Measurements from ENCODE around the gene ISG20L2. TPM values are rescaled to one million over a fixed set of nuclear protein-coding genes. Genes with fewer than 3 reads are reported as not detected.
A peak's percentile ranks its signal among the peaks of the same experiment; 100 is the strongest.
"Not testable (repeated sequence)": the region's sequence is repeated elsewhere in the genome, so short reads cannot be mapped to it uniquely, and the experiment has no call there.

The ISG20L2 gene
- total and polyA plus RNA-seq, 2 experiments from 2014 or later, result 16.4 to 22.4 TPM

DNA sequence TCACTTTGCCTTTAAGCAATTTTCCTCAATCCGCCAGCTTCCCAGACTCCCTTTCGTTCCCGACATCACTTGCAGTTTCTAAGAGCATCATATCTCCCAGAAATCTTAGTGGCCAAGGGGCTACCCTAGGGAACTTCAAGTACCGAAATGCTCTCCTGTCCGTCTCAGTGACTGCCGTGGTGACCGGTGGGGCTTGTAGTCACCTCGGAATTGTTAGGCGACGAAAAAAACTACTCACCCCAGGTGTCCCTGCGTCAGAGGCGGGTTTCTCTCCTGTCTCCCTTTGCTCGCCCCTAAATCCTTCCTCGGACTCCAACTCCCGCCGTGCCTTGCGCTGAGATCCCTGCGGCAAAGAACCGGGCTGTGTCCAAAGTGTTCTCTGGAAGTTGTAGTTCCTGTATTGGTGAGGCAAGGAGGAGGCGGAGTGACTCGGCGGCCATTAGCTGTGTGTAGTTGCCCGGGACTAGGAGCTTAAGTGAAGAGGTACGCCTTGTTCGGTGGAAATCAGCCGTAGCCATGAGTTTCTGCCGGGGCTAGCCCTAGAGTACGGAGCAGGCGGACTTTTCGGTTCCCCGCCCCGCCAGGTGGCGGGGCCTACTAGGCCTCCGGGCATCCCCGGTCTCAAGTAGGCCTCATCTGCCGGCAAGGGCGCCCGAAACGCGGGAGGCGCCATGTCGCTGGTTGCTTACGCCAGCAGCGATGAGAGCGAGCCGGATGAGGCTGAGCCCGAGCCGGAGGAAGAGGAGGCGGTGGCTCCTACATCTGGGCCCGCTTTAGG is 38.7 kb upstream of the ISG20L2 start, which contains the start of gene PRCC:
TSS of gene PRCC (plus strand) at position 435 of the 778 bp plus-strand sequence. CDS start at position 672, 237 bp downstream.
- H3K4me1 ChIP-seq (ENCODE audit: insufficient read depth), result peaks cover 26% of the 10 kb centered on the region
- peaks cover 55% of the 10 kb centered on the region for H3K79me2 ChIP-seq
- peak within 1 kb of the TSS; percentile 94 for H3K4me2 ChIP-seq
- DNase-seq (ENCODE audit: low spot score), result peak; percentile 99
- no peak for TF ChIP-seq EZH2 (IDR thresholded peaks at IDR 0.05; ENCODE audit: borderline replicate concordance)
- no peak for TF ChIP-seq EZH2phosphoT487 (IDR thresholded peaks at IDR 0.05; ENCODE audit: low read depth, severe bottlenecking, unreplicated experiment)
- TF ChIP-seq CTCF (IDR thresholded peaks at IDR 0.05; ENCODE audit: poor library complexity), result no peak
- H3K36me3 ChIP-seq (replicated peaks; ENCODE audit: insufficient read depth, low read depth), result no peaks in the 10 kb centered on the region
- peaks cover 26% of the 10 kb centered on the region for H4K20me1 ChIP-seq (ENCODE audit: insufficient read depth, poor library complexity, severe bottlenecking)
- H3K4me3 ChIP-seq, result peak within 1 kb of the TSS; percentile 48
- WGBS (ENCODE audit: low lambda C conversion rate, missing lambda C conversion rate), result 1% methylated on average over 36 of the region's 50 CpGs
- no peaks in the 10 kb centered on the region for H3K9me3 ChIP-seq (ENCODE audit: low read depth)
- peak within 1 kb of the TSS; percentile 46 for H2AFZ ChIP-seq
- H3K9me2 ChIP-seq (replicated peaks; ENCODE audit: insufficient read depth), result no peaks in the 10 kb centered on the region
- no peaks in the 10 kb centered on the region for H3K27me3 ChIP-seq
- peak within 1 kb of the TSS; percentile 85 for H3K27ac ChIP-seq

DNA sequence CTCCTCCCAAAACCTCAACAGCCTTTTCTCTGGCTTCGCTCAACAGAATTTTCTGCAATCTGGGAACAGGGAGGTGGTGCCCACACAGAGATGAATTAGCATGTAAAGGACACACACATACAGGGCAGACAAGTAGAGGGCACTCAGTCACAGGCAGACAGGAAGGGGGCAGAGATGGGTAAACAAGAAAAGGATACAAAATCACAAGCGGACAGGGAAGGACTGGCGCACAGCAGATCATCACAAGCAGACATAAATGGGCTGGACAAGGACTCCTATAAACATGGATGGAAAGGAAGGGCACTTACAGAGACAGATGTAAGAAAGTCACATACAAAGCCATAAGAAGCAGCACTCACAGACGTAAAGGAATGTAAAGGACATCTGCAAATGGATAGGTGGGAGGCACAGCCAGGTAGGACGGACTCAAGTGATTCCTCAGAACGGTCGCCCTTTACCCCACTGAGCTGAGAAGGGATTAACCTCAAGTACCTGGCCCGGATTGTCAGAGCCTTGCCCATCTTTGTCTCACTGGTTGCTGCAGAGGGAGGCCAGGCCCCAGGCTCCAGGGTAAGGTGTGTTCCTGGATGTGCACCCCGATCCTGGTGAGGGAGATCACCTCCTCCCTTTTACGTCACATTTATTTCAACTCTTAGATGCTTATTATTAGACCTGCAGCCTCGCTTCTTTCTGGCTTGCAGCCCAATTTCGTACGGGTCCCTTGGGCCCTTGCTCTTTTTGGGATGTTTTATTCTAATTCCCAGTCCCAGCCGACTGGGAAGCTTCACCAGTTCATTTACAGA is 37.9 kb upstream of the ISG20L2 start:
- Histone ChIP-seq H3K4me3 (peak overlapping the region; percentile 17), H3K27me3 (no peaks in the 10 kb centered on the region), H3K36me3 (replicated peaks; ENCODE audit: insufficient read depth, low read depth) (no peaks in the 10 kb centered on the region), H3K9me3 (ENCODE audit: low read depth) (no peaks in the 10 kb centered on the region), H2AFZ (peak overlapping the region; percentile 46), H3K79me2 (peaks cover 47% of the 10 kb centered on the region), H3K4me1 (ENCODE audit: insufficient read depth) (peaks cover 20% of the 10 kb centered on the region), H3K4me2 (peak overlapping the region; percentile 74), H3K9me2 (replicated peaks; ENCODE audit: insufficient read depth) (no peaks in the 10 kb centered on the region), H4K20me1 (ENCODE audit: insufficient read depth, poor library complexity, severe bottlenecking) (peaks cover 20% of the 10 kb centered on the region), H3K27ac (peak overlapping the region; percentile 82)
- TF ChIP-seq CTCF (IDR thresholded peaks at IDR 0.05; ENCODE audit: poor library complexity) (no peak), EZH2phosphoT487 (IDR thresholded peaks at IDR 0.05; ENCODE audit: low read depth, severe bottlenecking, unreplicated experiment) (no peak), EZH2 (IDR thresholded peaks at IDR 0.05; ENCODE audit: borderline replicate concordance) (no peak)
- 22% methylated on average over 14 of the region's 14 CpGs for WGBS (ENCODE audit: low lambda C conversion rate, missing lambda C conversion rate)
- peak; percentile 41 for DNase-seq (ENCODE audit: low spot score)

DNA sequence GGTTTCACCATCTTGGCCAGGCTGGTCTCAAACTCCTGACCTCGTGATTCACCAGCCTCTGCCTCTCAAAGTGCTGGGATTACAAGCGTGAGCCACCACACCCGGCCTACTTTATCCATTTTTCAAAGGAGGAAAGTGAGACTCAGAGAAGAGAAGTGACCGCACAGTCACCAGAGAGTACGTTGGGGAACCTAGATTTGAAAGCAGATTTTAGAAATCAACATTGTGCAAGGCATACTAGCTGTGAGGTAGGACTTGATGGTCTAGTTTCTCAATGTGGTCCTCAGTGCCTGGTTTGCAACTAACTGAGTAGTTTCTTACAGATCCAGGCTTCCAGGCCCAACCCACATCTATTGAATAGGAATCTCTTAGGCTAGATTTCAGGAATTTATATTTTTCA is 37.1 kb upstream of the ISG20L2 start:
- WGBS (ENCODE audit: low lambda C conversion rate, missing lambda C conversion rate), result 96% methylated on average over 5 of the region's 5 CpGs
- Histone ChIP-seq H3K4me2 (peak overlapping the region; percentile 74), H2AFZ (peak overlapping the region; percentile 46)

DNA sequence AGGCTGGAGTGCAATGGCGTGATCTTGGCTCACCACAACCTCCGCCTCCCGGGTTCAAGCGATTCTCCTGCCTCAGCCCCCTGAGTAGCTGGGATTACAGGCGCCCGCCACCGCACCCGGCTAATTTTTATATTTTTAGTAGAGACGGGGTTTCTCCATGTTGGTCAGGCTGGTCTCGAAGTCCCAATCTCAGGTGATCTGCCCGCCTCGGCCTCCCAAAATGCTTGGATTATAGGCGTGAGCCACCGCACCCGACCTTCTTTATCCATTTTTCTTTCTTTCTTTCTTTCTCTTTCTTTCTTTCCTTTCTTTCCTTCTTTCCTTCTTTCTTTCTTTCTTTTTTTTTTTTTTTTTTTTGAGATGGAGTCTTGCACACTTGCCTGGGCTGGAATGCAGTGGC is 36.6 kb upstream of the ISG20L2 start:
- Histone ChIP-seq H3K4me1 (ENCODE audit: insufficient read depth) (peaks cover 11% of the 10 kb centered on the region), H3K79me2 (peaks cover 34% of the 10 kb centered on the region)
- WGBS (ENCODE audit: low lambda C conversion rate, missing lambda C conversion rate), result 95% methylated on average over 15 of the region's 15 CpGs
- H3K27ac ChIP-seq; H3K9me3 ChIP-seq (ENCODE audit: low read depth); H3K4me3 ChIP-seq; DNase-seq (ENCODE audit: low spot score); H3K4me2 ChIP-seq; H3K9me2 ChIP-seq (replicated peaks; ENCODE audit: insufficient read depth); H2AFZ ChIP-seq; H3K36me3 ChIP-seq (replicated peaks; ENCODE audit: insufficient read depth, low read depth); H4K20me1 ChIP-seq (ENCODE audit: insufficient read depth, poor library complexity, severe bottlenecking); H3K27me3 ChIP-seq: not testable (repeated sequence)

More for the DNA sequence above, 37.1 kb upstream of the ISG20L2 start:
- no peak for DNase-seq (ENCODE audit: low spot score)
- Histone ChIP-seq H3K27me3 (no peaks in the 10 kb centered on the region), H3K9me3 (ENCODE audit: low read depth) (no peaks in the 10 kb centered on the region), H3K36me3 (replicated peaks; ENCODE audit: insufficient read depth, low read depth) (no peaks in the 10 kb centered on the region), H3K4me1 (ENCODE audit: insufficient read depth) (peaks cover 17% of the 10 kb centered on the region), H3K4me3 (no peak overlapping the region), H3K9me2 (replicated peaks; ENCODE audit: insufficient read depth) (no peaks in the 10 kb centered on the region), H4K20me1 (ENCODE audit: insufficient read depth, poor library complexity, severe bottlenecking) (peaks cover 11% of the 10 kb centered on the region), H3K79me2 (peaks cover 39% of the 10 kb centered on the region), H3K27ac (peak overlapping the region; percentile 82)
- no peak for TF ChIP-seq EZH2 (IDR thresholded peaks at IDR 0.05; ENCODE audit: borderline replicate concordance)

All from hepatocyte (in vitro differentiated cells).